Skeletal muscle cell (primary cell): ENCODE measurements around the gene WFDC5.
"Not testable (repeated sequence)": the region's sequence is repeated elsewhere in the genome, so short reads cannot be mapped to it uniquely, and the experiment has no call there.

Experiments
- DNase-seq: peaks from one replicate; pipeline ENCODE4 v3.0.0-alpha.2; 2010; ENCODE audit warnings: low read depth
- H3K4me3 ChIP-seq: 2 replicates; pipeline ENCODE4 v1.5.1; 2011; ENCODE audit warnings: low read depth, mild to moderate bottlenecking, control low read depth, low read length, moderate library complexity

The WFDC5 gene

GRCh38 chr20:45066372-45066771, 48.6 kb downstream of the WFDC5 start:
- no peak for DNase-seq
- H3K4me3 ChIP-seq = no peak overlapping the region

GRCh38 chr20:45064812-45065211, 50.2 kb downstream of the WFDC5 start:
- DNase-seq = no peak
- no peak overlapping the region for H3K4me3 ChIP-seq

- not testable (repeated sequence) for DNase-seq, H3K4me3 ChIP-seq
These were observed 51.9 kb downstream of the WFDC5 start for GRCh38 chr20:45063107-45063506.

- DNase-seq = peak; percentile 72
- no peak overlapping the region for H3K4me3 ChIP-seq
These were observed 53.7 kb downstream of the WFDC5 start for GRCh38 chr20:45061244-45061643.

GRCh38 chr20:45060294-45060693, 54.7 kb downstream of the WFDC5 start:
- no peak overlapping the region for H3K4me3 ChIP-seq
- no peak for DNase-seq
